IMR-90 (cell line): ENCODE results near the gene KIAA0232.

Experiments used
- CEBPB ChIP-seq: IDR thresholded peaks from 2 replicates; pipeline ENCODE4 v1.6.1; 2012; ENCODE audit warnings: low read depth, low read length, improper control_type of control experiment
- CTCF ChIP-seq: conservative IDR thresholded peaks from 2 replicates; pipeline ENCODE4 v1.5.1; 2012; ENCODE audit warnings: mild to moderate bottlenecking, low read depth, low read length, improper control_type of control experiment
- MAZ ChIP-seq: IDR thresholded peaks from 2 replicates; pipeline ENCODE4 v1.6.1; 2012; ENCODE audit warnings: low read depth, mild to moderate bottlenecking, low read length, improper control_type of control experiment, moderate library complexity, borderline replicate concordance
- POLR2A ChIP-seq: IDR thresholded peaks from 2 replicates; pipeline ENCODE4 v1.6.1; 2012; ENCODE audit warnings: mild to moderate bottlenecking, low read depth, low read length
- RAD21 ChIP-seq: IDR thresholded peaks from 2 replicates; pipeline ENCODE4 v1.6.1; 2012; ENCODE audit warnings: low read length, improper control_type of control experiment

- TF ChIP-seq CTCF (no peak), MAZ (no peak), RAD21 (no peak), POLR2A (no peak), CEBPB (no peak)
Measured at GRCh38 chr4:6926081-6926480, 143.6 kb downstream of the KIAA0232 start.
